HepG2 (cell line): ENCODE data around the gene KDM7A. TPM values are rescaled to one million over a fixed set of nuclear protein-coding genes. Genes with fewer than 3 reads are reported as not detected.

Source experiments
- GATAD1 ChIP-seq: IDR thresholded peaks from 2 replicates; pipeline ENCODE4 v1.6.1; 2016; ENCODE audit warnings: missing genetic modification reagents, missing compliant biosample characterization
- HDAC6 ChIP-seq: fragments of 200-600 bp; sonication (generic); IDR thresholded peaks from 2 replicates; pipeline ENCODE4 v1.7.0; 2017; ENCODE audit warnings: mild to moderate bottlenecking, antibody characterized with exemption, low read length, low read depth
- SRSF1 ChIP-seq: fragments of 200-400 bp; formaldehyde crosslinking; optimal IDR thresholded peaks from 2 replicates; pipeline ENCODE3; 2017; ENCODE audit warnings: mild to moderate bottlenecking, low read depth, low read length, moderate library complexity
- SRSF9 ChIP-seq: fragments of 200-400 bp; formaldehyde crosslinking; IDR thresholded peaks from 2 replicates; pipeline ENCODE4 v1.6.1; 2018; ENCODE audit warnings: borderline replicate concordance, mild to moderate bottlenecking, low read depth, low read length; ENCODE audit not compliant: insufficient read depth, poor library complexity, severe bottlenecking
- TMF1 ChIP-seq: sonication (generic); formaldehyde crosslinking; IDR thresholded peaks from 2 replicates; pipeline ENCODE4 v1.8.1; 2022; ENCODE audit warnings: low read depth, missing genetic modification reagents
- ZNF33B ChIP-seq: sonication (generic); formaldehyde crosslinking; IDR thresholded peaks from 2 replicates; pipeline ENCODE4 v1.5.1; 2020; ENCODE audit warnings: mild to moderate bottlenecking, missing genetic modification reagents
- ZNF441 ChIP-seq: sonication (generic); formaldehyde crosslinking; IDR thresholded peaks from 2 replicates; pipeline ENCODE4 v1.7.0; 2021; ENCODE audit warnings: missing genetic modification reagents, borderline replicate concordance
- ZNF546 ChIP-seq: sonication (generic); formaldehyde crosslinking; conservative IDR thresholded peaks from 2 replicates; pipeline ENCODE4 v1.8.1; 2023; ENCODE audit warnings: mild to moderate bottlenecking, missing genetic modification reagents
- ZNF563 ChIP-seq: sonication (generic); formaldehyde crosslinking; IDR thresholded peaks from 2 replicates; pipeline ENCODE4 v1.8.0; 2022; ENCODE audit warnings: mild to moderate bottlenecking, moderate library complexity, missing genetic modification reagents
- ZNF709 ChIP-seq: sonication (generic); formaldehyde crosslinking; IDR thresholded peaks from 2 replicates; pipeline ENCODE4 v1.5.0; 2020; ENCODE audit warnings: mild to moderate bottlenecking, missing genetic modification reagents
- ZNF83 ChIP-seq: sonication (generic); formaldehyde crosslinking; IDR thresholded peaks from 2 replicates; pipeline ENCODE4 v1.4.0; 2020; ENCODE audit warnings: missing genetic modification reagents, mild to moderate bottlenecking, borderline replicate concordance
- polyA plus RNA-seq, 8 experiments: library from polyadenylated mRNA; depleted of rRNA in 3 of 8; stranded (reverse) in 7 of 8; unstranded in 1 of 8; fragments of >200 nt; fragmentation: Illumina TruSeq in 4 of 8; extraction: Trizol in 4 of 8; gene quantifications; 2 replicates each; pipeline versions ENCODE4 v1.2.1 to v1.2.3, GENCODE V29; 2011 to 2016; ENCODE audit warnings: low read depth in 4 of 8, missing spikeins in 1 of 8, mixed read lengths in 1 of 8; ENCODE audit not compliant: insufficient read depth in 1 of 8
- total RNA-seq, 5 experiments: library from RNA; depleted of rRNA; stranded (reverse); fragments of >200 nt; fragmentation: Illumina TruSeq; extraction: Trizol; gene quantifications; 2 replicates each; pipeline ENCODE4 v1.2.3, GENCODE V29; 2016; ENCODE audit warnings: low read depth in 1 of 5
- TF ChIP-seq, protein P1 (sequence below), 2 experiments: sonication (generic) in 1 of 2; formaldehyde crosslinking in 1 of 2; IDR thresholded peaks; 2 replicates each; pipeline versions ENCODE4 v1.6.1 to v1.9.0; 2014 to 2022; ENCODE audit warnings: antibody characterized with exemption in 1 of 2, borderline replicate concordance in 1 of 2, inconsistent platforms in 1 of 2, low read depth in 1 of 2, missing genetic modification reagents in 1 of 2
- TF ChIP-seq, protein P2 (sequence below): sonication (generic); formaldehyde crosslinking; IDR thresholded peaks from 2 replicates; pipeline ENCODE4 v1.9.0; 2021; ENCODE audit warnings: missing genetic modification reagents, mild to moderate bottlenecking, borderline replicate concordance
- TF ChIP-seq, protein P3 (sequence below): sonication (generic); formaldehyde crosslinking; IDR thresholded peaks from 2 replicates; pipeline ENCODE4 v1.9.0; 2021; ENCODE audit warnings: missing genetic modification reagents, borderline replicate concordance
- TF ChIP-seq, protein P4 (sequence below): sonication (generic); formaldehyde crosslinking; IDR thresholded peaks from 2 replicates; pipeline ENCODE4 v1.9.0; 2022; ENCODE audit warnings: missing genetic modification reagents, mild to moderate bottlenecking, borderline replicate concordance

Gene KDM7A
- total and polyA plus RNA-seq, 2 of the 13 experiments (the other 11 are each of a cell fraction or from before 2014, with no cell fraction given) = 10.8 to 16.8 TPM

DNA sequence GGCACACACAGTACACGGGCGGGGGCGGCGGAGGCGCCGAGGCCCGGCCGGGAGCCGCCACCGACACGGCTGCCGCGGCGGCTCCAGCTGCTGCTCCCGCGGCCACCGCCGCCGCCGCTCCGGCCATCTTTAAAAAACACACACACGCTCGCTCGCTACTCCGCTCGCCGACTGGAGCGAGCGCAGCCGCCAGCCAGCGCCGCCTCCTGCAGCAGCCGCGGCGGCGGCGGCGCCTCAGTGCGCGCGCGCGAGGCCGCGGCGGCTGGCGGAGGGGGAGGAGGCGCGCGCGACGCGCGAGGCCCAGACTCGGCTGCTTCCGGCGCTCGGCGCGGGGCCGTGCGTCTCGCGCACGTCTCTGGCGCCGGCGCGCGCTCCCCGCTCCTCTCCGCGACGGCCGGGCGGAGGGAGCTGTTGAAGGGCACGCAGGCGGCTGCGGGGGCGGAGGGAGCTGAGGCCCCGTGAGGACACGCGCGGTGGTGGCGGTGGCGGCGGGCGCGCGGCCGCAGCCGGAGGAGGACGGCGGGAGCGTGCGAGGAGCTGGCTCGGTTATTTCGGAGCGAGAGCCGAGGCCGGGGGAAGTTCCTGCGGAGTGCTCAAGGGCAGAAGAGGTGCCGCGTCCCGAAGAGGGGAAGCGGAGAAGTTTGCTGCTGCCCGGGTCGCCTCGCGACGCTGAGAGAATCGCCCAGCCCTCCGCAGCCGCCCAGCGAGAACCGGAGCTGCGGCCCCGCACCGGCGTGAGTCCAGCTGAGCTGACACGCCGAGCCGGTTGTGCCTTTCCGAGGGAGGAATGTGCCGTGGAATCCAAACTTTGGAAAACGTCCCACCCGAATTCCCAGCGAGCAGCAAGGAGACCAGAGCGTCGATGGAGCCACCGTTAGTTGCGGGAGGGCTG lies at the start of gene KDM7A (continued):
- TF ChIP-seq, protein P1, sequence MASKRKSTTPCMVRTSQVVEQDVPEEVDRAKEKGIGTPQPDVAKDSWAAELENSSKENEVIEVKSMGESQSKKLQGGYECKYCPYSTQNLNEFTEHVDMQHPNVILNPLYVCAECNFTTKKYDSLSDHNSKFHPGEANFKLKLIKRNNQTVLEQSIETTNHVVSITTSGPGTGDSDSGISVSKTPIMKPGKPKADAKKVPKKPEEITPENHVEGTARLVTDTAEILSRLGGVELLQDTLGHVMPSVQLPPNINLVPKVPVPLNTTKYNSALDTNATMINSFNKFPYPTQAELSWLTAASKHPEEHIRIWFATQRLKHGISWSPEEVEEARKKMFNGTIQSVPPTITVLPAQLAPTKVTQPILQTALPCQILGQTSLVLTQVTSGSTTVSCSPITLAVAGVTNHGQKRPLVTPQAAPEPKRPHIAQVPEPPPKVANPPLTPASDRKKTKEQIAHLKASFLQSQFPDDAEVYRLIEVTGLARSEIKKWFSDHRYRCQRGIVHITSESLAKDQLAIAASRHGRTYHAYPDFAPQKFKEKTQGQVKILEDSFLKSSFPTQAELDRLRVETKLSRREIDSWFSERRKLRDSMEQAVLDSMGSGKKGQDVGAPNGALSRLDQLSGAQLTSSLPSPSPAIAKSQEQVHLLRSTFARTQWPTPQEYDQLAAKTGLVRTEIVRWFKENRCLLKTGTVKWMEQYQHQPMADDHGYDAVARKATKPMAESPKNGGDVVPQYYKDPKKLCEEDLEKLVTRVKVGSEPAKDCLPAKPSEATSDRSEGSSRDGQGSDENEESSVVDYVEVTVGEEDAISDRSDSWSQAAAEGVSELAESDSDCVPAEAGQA (IDR thresholded peaks at IDR 0.05; ENCODE audit: low read depth) = no peak; the same call in 1 of the 2 replicates
- TF ChIP-seq, protein P1 (CRISPR knock-in tag; IDR thresholded peaks at IDR 0.05; ENCODE audit: borderline replicate concordance) = no peak
- peak; percentile 77 for TF ChIP-seq SRSF1
- no peak for TF ChIP-seq ZNF546 (CRISPR knock-in tag)
- TF ChIP-seq ZNF33B = no peak
- TF ChIP-seq ZNF441 (CRISPR knock-in tag) = no peak
- TF ChIP-seq ZNF83 (CRISPR knock-in tag) = peak; percentile 49; the same call in 1 of the 2 replicates
- TF ChIP-seq GATAD1 (CRISPR knock-in tag) = peak; percentile 23; the same call in 1 of the 2 replicates
- TF ChIP-seq SRSF9 = no peak
- peak; percentile 87; the same call in 1 of the 2 replicates for TF ChIP-seq ZNF709 (CRISPR knock-in tag)
- TF ChIP-seq, protein P2, sequence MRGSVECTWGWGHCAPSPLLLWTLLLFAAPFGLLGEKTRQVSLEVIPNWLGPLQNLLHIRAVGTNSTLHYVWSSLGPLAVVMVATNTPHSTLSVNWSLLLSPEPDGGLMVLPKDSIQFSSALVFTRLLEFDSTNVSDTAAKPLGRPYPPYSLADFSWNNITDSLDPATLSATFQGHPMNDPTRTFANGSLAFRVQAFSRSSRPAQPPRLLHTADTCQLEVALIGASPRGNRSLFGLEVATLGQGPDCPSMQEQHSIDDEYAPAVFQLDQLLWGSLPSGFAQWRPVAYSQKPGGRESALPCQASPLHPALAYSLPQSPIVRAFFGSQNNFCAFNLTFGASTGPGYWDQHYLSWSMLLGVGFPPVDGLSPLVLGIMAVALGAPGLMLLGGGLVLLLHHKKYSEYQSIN = no peak
- peak; percentile 56; the same call in 1 of the 2 replicates for TF ChIP-seq ZNF563
- TF ChIP-seq, protein P3, sequence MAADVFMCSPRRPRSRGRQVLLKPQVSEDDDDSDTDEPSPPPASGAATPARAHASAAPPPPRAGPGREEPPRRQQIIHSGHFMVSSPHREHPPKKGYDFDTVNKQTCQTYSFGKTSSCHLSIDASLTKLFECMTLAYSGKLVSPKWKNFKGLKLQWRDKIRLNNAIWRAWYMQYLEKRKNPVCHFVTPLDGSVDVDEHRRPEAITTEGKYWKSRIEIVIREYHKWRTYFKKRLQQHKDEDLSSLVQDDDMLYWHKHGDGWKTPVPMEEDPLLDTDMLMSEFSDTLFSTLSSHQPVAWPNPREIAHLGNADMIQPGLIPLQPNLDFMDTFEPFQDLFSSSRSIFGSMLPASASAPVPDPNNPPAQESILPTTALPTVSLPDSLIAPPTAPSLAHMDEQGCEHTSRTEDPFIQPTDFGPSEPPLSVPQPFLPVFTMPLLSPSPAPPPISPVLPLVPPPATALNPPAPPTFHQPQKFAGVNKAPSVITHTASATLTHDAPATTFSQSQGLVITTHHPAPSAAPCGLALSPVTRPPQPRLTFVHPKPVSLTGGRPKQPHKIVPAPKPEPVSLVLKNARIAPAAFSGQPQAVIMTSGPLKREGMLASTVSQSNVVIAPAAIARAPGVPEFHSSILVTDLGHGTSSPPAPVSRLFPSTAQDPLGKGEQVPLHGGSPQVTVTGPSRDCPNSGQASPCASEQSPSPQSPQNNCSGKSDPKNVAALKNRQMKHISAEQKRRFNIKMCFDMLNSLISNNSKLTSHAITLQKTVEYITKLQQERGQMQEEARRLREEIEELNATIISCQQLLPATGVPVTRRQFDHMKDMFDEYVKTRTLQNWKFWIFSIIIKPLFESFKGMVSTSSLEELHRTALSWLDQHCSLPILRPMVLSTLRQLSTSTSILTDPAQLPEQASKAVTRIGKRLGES (CRISPR knock-in tag) = no peak
- TF ChIP-seq, protein P4, sequence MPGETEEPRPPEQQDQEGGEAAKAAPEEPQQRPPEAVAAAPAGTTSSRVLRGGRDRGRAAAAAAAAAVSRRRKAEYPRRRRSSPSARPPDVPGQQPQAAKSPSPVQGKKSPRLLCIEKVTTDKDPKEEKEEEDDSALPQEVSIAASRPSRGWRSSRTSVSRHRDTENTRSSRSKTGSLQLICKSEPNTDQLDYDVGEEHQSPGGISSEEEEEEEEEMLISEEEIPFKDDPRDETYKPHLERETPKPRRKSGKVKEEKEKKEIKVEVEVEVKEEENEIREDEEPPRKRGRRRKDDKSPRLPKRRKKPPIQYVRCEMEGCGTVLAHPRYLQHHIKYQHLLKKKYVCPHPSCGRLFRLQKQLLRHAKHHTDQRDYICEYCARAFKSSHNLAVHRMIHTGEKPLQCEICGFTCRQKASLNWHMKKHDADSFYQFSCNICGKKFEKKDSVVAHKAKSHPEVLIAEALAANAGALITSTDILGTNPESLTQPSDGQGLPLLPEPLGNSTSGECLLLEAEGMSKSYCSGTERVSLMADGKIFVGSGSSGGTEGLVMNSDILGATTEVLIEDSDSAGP = peak; percentile 73; the same call in 1 of the 2 replicates
- TF ChIP-seq TMF1 (CRISPR knock-in tag) = peak; percentile 92; the same call in 1 of the 2 replicates
- no peak for TF ChIP-seq HDAC6
